ENCODE measurements around the gene BIRC7. TPM values are rescaled to one million over a fixed set of nuclear protein-coding genes. Genes with fewer than 3 reads are reported as not detected.

Gene BIRC7
- total RNA-seq, 2 experiments from 2014 or later, result 0.42 TPM; not detected in 1

DNA sequence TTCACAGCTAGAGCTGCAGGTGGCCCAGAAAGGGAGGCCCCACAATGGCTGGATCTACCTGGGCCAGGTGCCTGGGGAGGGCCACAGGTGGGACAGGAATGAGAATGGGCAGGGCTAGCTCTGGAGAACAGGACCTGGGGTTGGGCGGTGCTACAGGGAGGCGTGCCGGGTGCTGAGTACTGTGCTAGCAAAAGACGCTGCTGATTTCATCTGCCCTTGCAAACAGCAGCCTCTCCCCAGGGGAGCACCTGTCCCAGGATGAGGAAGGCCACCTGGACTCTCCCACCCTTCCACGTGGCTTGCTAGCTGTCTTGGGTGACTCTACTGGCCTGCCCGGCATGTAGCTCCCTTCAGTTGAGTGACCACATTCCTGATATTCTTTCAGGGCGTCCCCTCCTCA lies 13.2 kb upstream of the BIRC7 start:
- no peaks in the 10 kb centered on the region for H4K20me1 ChIP-seq (ENCODE audit: insufficient read depth, low read length)
- H3K36me3 ChIP-seq (ENCODE audit: insufficient read depth, low read length), result no peaks in the 10 kb centered on the region
- CTCF ChIA-PET (ENCODE audit: unreplicated experiment), result interaction anchor here (0.7 kb wide), 1 partner anchor 243 kb away, joined by 3 read pairs; no protein-coding TSS in a partner anchor
- H3K4me2 ChIP-seq (ENCODE audit: low read length), result no peak overlapping the region
- H3K9me2 ChIP-seq (ENCODE audit: insufficient read depth, low read length), result no peaks in the 10 kb centered on the region
- POLR2A ChIA-PET, result no interaction called here
- no peak overlapping the region for H2AFZ ChIP-seq (ENCODE audit: low read length)
- no peaks in the 10 kb centered on the region for H3K4me1 ChIP-seq (ENCODE audit: insufficient read depth, low read length, poor library complexity, severe bottlenecking)
- TF ChIP-seq CTCF (conservative IDR thresholded peaks at IDR 0.05; ENCODE audit: low read length) (no peak), EZH2phosphoT487 (IDR thresholded peaks at IDR 0.05; ENCODE audit: borderline replicate concordance, low read depth, low read length) (no peak)
- no peaks in the 10 kb centered on the region for H3K79me2 ChIP-seq (ENCODE audit: insufficient read depth, low read depth, low read length)
- intact Hi-C loops (cut with micrococcal nuclease; ENCODE audit: unreplicated experiment), result loop anchor here (2.0 kb wide), 1 partner anchor 28 kb away; no protein-coding TSS in a partner anchor
- H3K27ac ChIP-seq (ENCODE audit: low read depth, low read length, poor library complexity, severe bottlenecking), result no peak overlapping the region
- H3K4me3 ChIP-seq (ENCODE audit: low read depth, low read length, poor library complexity, severe bottlenecking), result no peak overlapping the region
- DNase-seq (ENCODE audit: low spot score), result no peak
- H3K9me3 ChIP-seq (ENCODE audit: low read length), result no peaks in the 10 kb centered on the region
- BruUV-seq (replicated peaks), result no TSS peak

GRCh38 chr20:63223121-63223825 lies 12.4 kb upstream of the BIRC7 start:
- DNase-seq (ENCODE audit: low spot score), result peak; percentile 58
- H3K9me2 ChIP-seq (ENCODE audit: insufficient read depth, low read length), result no peaks in the 10 kb centered on the region
- H3K27ac ChIP-seq (ENCODE audit: low read depth, low read length, poor library complexity, severe bottlenecking), result no peak overlapping the region
- H3K9me3 ChIP-seq (ENCODE audit: low read length), result no peaks in the 10 kb centered on the region
- TF ChIP-seq EZH2phosphoT487 (IDR thresholded peaks at IDR 0.05; ENCODE audit: borderline replicate concordance, low read depth, low read length) (no peak), CTCF (conservative IDR thresholded peaks at IDR 0.05; ENCODE audit: low read length) (peak; percentile 88)
- intact Hi-C loops (cut with micrococcal nuclease; ENCODE audit: unreplicated experiment), result loop anchor here (1.0 to 2.0 kb wide), 2 partner anchors 28 to 68 kb away; no protein-coding TSS in a partner anchor
- no peaks in the 10 kb centered on the region for H4K20me1 ChIP-seq (ENCODE audit: insufficient read depth, low read length)
- no peak overlapping the region for H2AFZ ChIP-seq (ENCODE audit: low read length)
- H3K36me3 ChIP-seq (ENCODE audit: insufficient read depth, low read length), result no peaks in the 10 kb centered on the region
- H3K4me1 ChIP-seq (ENCODE audit: insufficient read depth, low read length, poor library complexity, severe bottlenecking), result no peaks in the 10 kb centered on the region
- no TSS peak for BruUV-seq (replicated peaks)
- ChIA-PET CTCF (ENCODE audit: unreplicated experiment) (interaction anchor here (0.7 to 1.0 kb wide), 2 partner anchors 12 to 36 kb away, joined by 4 to 6 read pairs; partner anchors contain the start of gene BIRC7), POLR2A (interaction anchor here (0.9 kb wide), 1 partner anchor 10 kb away, joined by 3 read pairs; no protein-coding TSS in a partner anchor)
- H3K4me3 ChIP-seq (ENCODE audit: low read depth, low read length, poor library complexity, severe bottlenecking), result no peak overlapping the region
- H3K79me2 ChIP-seq (ENCODE audit: insufficient read depth, low read depth, low read length), result no peaks in the 10 kb centered on the region
- no peak overlapping the region for H3K4me2 ChIP-seq (ENCODE audit: low read length)

- CTCF ChIA-PET (ENCODE audit: unreplicated experiment), result interaction anchor here (0.8 to 1.0 kb wide), 2 partner anchors 11 to 70 kb away, joined by 3 to 6 read pairs; partner anchors contain the start of gene BIRC7
- Histone ChIP-seq H4K20me1 (ENCODE audit: insufficient read depth, low read length) (no peaks in the 10 kb centered on the region), H3K27ac (ENCODE audit: low read depth, low read length, poor library complexity, severe bottlenecking) (no peak overlapping the region), H3K36me3 (ENCODE audit: insufficient read depth, low read length) (no peaks in the 10 kb centered on the region), H3K79me2 (ENCODE audit: insufficient read depth, low read depth, low read length) (no peaks in the 10 kb centered on the region), H3K4me1 (ENCODE audit: insufficient read depth, low read length, poor library complexity, severe bottlenecking) (no peaks in the 10 kb centered on the region), H3K9me3 (ENCODE audit: low read length) (no peaks in the 10 kb centered on the region), H3K4me3 (ENCODE audit: low read depth, low read length, poor library complexity, severe bottlenecking) (no peak overlapping the region), H2AFZ (ENCODE audit: low read length) (no peak overlapping the region), H3K9me2 (ENCODE audit: insufficient read depth, low read length) (no peaks in the 10 kb centered on the region), H3K4me2 (ENCODE audit: low read length) (no peak overlapping the region)
- no peak for DNase-seq (ENCODE audit: low spot score)
- no peak for TF ChIP-seq EZH2phosphoT487 (IDR thresholded peaks at IDR 0.05; ENCODE audit: borderline replicate concordance, low read depth, low read length)
- POLR2A ChIA-PET, result interaction anchor here (0.9 to 1.5 kb wide), 2 partner anchors 9 to 61 kb away, joined by 3 read pairs; no protein-coding TSS in a partner anchor
- no TSS peak for BruUV-seq (replicated peaks)
- intact Hi-C loops (cut with micrococcal nuclease; ENCODE audit: unreplicated experiment), result loop anchor here (1.0 to 2.0 kb wide), 2 partner anchors 27 to 67 kb away; no protein-coding TSS in a partner anchor
These were observed 11.9 kb upstream of the BIRC7 start for GRCh38 chr20:63223826-63224207.

All from OCI-LY7 (cell line).